ENCODE data around the gene ISOC1. TPM values are rescaled to one million over a fixed set of nuclear protein-coding genes. Genes with fewer than 3 reads are reported as not detected.

ISOC1 gene
- polyA plus RNA-seq, 1 donor (not counting 4 experiments of a cell fraction or from before 2014, with no cell fraction given) = 26.4 TPM

DNA sequence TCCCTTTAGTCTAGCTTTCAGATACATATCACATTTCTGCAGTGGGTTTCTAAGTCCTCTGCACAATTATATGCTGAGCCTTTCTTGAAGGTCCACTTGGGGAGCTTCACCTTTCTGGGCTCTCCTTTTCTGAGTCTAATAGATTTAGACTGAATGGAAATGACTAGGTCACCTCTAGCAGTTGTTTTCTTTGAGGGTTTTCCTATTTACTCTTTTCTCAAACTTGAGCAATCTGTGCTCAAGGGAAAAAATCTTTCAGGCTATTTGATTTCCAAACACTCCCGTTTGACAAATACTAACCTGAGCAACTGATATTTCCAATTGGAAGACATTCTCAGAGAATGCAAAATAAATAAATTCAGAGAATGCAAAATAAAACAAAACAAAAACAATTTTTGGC lies 39.0 kb downstream of the ISOC1 start:
- H3K9me1 ChIP-seq (ENCODE audit: control insufficient read depth, extremely low read depth, insufficient read depth, low read length) = no peaks in the 10 kb centered on the region
- no peak overlapping the region for H3K9ac ChIP-seq (ENCODE audit: control insufficient read depth, extremely low read depth, insufficient read depth, low read length)
- no peak overlapping the region for H2AFZ ChIP-seq (ENCODE audit: control insufficient read depth, low read length)
- H3K27ac ChIP-seq (ENCODE audit: control insufficient read depth, insufficient read depth, low read length) = no peak overlapping the region
- DNase-seq (ENCODE audit: low read depth, low spot score) (no peak), FAIRE-seq (no peak)
- H3K4me3 ChIP-seq (ENCODE audit: control insufficient read depth in 2 of 3, extremely low read depth in 1 of 3, insufficient read depth in 2 of 3, low read depth in 1 of 3, low read length in 3 of 3) = no peak overlapping the region
- H3K79me2 ChIP-seq (ENCODE audit: control insufficient read depth, insufficient read depth, low read length) = no peaks in the 10 kb centered on the region
- H3K4me1 ChIP-seq (ENCODE audit: control insufficient read depth, extremely low read depth, insufficient read depth, low read length) = no peaks in the 10 kb centered on the region
- H3K36me3 ChIP-seq (ENCODE audit: control insufficient read depth in 2 of 2, extremely low read depth in 1 of 2, insufficient read depth in 2 of 2, low read length in 2 of 2) = no peaks in the 10 kb centered on the region
- no peaks in the 10 kb centered on the region for H3K27me3 ChIP-seq (ENCODE audit: control insufficient read depth, extremely low read depth, insufficient read depth, low read length)
- no peak overlapping the region for H3K4me2 ChIP-seq (ENCODE audit: control insufficient read depth, extremely low read depth, insufficient read depth, low read depth, low read length)
- no peaks in the 10 kb centered on the region for H3K9me3 ChIP-seq (ENCODE audit: control insufficient read depth, low read depth, low read length)
- dilution Hi-C loops (cut with MboI; ENCODE audit: extremely low pct_ligation_motif_present, low sequenced_read_pairs) = no loop called here
- TF ChIP-seq, protein P1, sequence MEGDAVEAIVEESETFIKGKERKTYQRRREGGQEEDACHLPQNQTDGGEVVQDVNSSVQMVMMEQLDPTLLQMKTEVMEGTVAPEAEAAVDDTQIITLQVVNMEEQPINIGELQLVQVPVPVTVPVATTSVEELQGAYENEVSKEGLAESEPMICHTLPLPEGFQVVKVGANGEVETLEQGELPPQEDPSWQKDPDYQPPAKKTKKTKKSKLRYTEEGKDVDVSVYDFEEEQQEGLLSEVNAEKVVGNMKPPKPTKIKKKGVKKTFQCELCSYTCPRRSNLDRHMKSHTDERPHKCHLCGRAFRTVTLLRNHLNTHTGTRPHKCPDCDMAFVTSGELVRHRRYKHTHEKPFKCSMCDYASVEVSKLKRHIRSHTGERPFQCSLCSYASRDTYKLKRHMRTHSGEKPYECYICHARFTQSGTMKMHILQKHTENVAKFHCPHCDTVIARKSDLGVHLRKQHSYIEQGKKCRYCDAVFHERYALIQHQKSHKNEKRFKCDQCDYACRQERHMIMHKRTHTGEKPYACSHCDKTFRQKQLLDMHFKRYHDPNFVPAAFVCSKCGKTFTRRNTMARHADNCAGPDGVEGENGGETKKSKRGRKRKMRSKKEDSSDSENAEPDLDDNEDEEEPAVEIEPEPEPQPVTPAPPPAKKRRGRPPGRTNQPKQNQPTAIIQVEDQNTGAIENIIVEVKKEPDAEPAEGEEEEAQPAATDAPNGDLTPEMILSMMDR (optimal IDR thresholded peaks at IDR 0.05 in 1 of 3, IDR thresholded peaks at IDR 0.05 in 1 of 3, conservative IDR thresholded peaks at IDR 0.05 in 1 of 3; ENCODE audit: extremely low read depth in 1 of 3, insufficient read depth in 2 of 3, low read length in 3 of 3) = no peak
- TF ChIP-seq EZH2 (IDR thresholded peaks at IDR 0.05; ENCODE audit: low read length) = no peak
- H4K20me1 ChIP-seq (ENCODE audit: control insufficient read depth, extremely low read depth, insufficient read depth, low read length) = no peaks in the 10 kb centered on the region

DNA sequence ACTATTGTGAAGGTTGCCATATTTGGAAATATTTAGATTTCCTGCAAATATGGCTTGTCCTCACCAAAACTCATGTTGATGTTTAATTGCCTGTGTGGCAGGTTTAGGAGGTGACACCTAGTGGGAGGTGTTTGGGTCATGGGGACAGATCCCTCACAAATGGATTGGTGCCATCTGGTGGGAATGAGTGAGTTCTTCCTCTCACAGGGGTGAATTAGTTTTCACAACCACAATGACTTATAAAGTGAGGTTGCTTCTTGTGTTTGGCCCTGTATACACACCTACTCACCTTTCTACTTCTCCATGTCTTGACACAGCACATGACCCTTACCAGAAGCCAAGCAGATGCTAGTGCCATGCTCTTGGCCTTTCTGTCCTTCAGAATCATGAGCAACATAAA lies 41.1 kb downstream of the ISOC1 start:
- FAIRE-seq (no peak), DNase-seq (ENCODE audit: low read depth, low spot score) (no peak)
- Histone ChIP-seq H3K4me2 (ENCODE audit: control insufficient read depth, extremely low read depth, insufficient read depth, low read depth, low read length) (no peak overlapping the region), H4K20me1 (ENCODE audit: control insufficient read depth, extremely low read depth, insufficient read depth, low read length) (no peaks in the 10 kb centered on the region), H3K27me3 (ENCODE audit: control insufficient read depth, extremely low read depth, insufficient read depth, low read length) (no peaks in the 10 kb centered on the region), H3K9me1 (ENCODE audit: control insufficient read depth, extremely low read depth, insufficient read depth, low read length) (no peaks in the 10 kb centered on the region), H2AFZ (ENCODE audit: control insufficient read depth, low read length) (no peak overlapping the region), H3K9me3 (ENCODE audit: control insufficient read depth, low read depth, low read length) (no peaks in the 10 kb centered on the region), H3K9ac (ENCODE audit: control insufficient read depth, extremely low read depth, insufficient read depth, low read length) (no peak overlapping the region), H3K79me2 (ENCODE audit: control insufficient read depth, insufficient read depth, low read length) (no peaks in the 10 kb centered on the region), H3K4me3 (ENCODE audit: control insufficient read depth in 2 of 3, extremely low read depth in 1 of 3, insufficient read depth in 2 of 3, low read depth in 1 of 3, low read length in 3 of 3) (no peak overlapping the region), H3K4me1 (ENCODE audit: control insufficient read depth, extremely low read depth, insufficient read depth, low read length) (no peaks in the 10 kb centered on the region), H3K27ac (ENCODE audit: control insufficient read depth, insufficient read depth, low read length) (no peak overlapping the region), H3K36me3 (ENCODE audit: control insufficient read depth in 2 of 2, extremely low read depth in 1 of 2, insufficient read depth in 2 of 2, low read length in 2 of 2) (no peaks in the 10 kb centered on the region)
- dilution Hi-C loops (cut with MboI; ENCODE audit: extremely low pct_ligation_motif_present, low sequenced_read_pairs) = no loop called here
- TF ChIP-seq, protein P1 (optimal IDR thresholded peaks at IDR 0.05 in 1 of 3, IDR thresholded peaks at IDR 0.05 in 1 of 3, conservative IDR thresholded peaks at IDR 0.05 in 1 of 3; ENCODE audit: extremely low read depth in 1 of 3, insufficient read depth in 2 of 3, low read length in 3 of 3) = peak in 1 of 3 experiments; percentile 50
- no peak for TF ChIP-seq EZH2 (IDR thresholded peaks at IDR 0.05; ENCODE audit: low read length)
